ENCODE data around the gene MMP3.

The MMP3 gene

GRCh38 chr11:102802341-102802740 lies 41.1 kb downstream of the MMP3 start:
- H3K79me2 ChIP-seq (ENCODE audit: control insufficient read depth, low read length) = no peaks in the 10 kb centered on the region
- H3K4me2 ChIP-seq (ENCODE audit: low read length) = no peak overlapping the region
- H3K4me1 ChIP-seq (ENCODE audit: control insufficient read depth, low read length) = no peaks in the 10 kb centered on the region
- no peaks in the 10 kb centered on the region for H3K9me2 ChIP-seq (replicated peaks; ENCODE audit: control insufficient read depth, low read length)
- H3K9me3 ChIP-seq (ENCODE audit: control insufficient read depth, insufficient read depth, low read length) = no peaks in the 10 kb centered on the region
- H3K4me3 ChIP-seq (ENCODE audit: low read length) = no peak overlapping the region
- no peaks in the 10 kb centered on the region for H3K36me3 ChIP-seq (ENCODE audit: control insufficient read depth, low read length)
- peaks cover 7% of the 10 kb centered on the region; the same call in 1 of the 2 replicates for H3K27me3 ChIP-seq (ENCODE audit: control insufficient read depth, low read length)
- TF ChIP-seq EZH2phosphoT487 (IDR thresholded peaks at IDR 0.05; ENCODE audit: borderline replicate concordance, low read length) (no peak), CTCF (IDR thresholded peaks at IDR 0.05; ENCODE audit: low read depth, low read length, poor library complexity, severe bottlenecking) (no peak)
- H4K20me1 ChIP-seq (ENCODE audit: control insufficient read depth, insufficient read depth, low read depth, low read length) = no peaks in the 10 kb centered on the region
- H3F3A ChIP-seq (ENCODE audit: control insufficient read depth, insufficient read depth) = no peaks in the 10 kb centered on the region
- H3K27ac ChIP-seq (ENCODE audit: low read depth, low read length) = no peak overlapping the region

DNA sequence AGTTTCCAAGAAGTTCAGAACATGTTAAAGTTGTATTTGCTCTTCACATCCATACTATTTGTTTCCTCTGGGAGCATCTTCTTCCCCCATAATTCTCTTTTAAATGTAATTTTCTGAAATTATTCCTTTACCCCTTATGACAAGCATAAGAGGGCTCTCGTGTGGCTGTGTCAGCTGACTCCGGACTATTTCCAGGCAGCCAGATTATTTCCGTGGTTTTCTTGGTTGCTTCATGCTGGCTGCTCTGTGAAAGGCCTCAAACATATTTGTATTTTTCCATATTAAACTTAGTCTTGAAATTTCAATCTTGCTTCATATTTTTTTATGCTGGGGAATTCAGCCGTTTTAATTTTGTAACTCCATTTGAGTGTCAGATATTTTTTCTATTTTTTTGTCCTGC lies 42.6 kb downstream of the MMP3 start:
- peaks cover 9% of the 10 kb centered on the region; the same call in 1 of the 2 replicates for H3K27me3 ChIP-seq (ENCODE audit: control insufficient read depth, low read length)
- H3K4me2 ChIP-seq (ENCODE audit: low read length) = no peak overlapping the region
- H3K4me3 ChIP-seq (ENCODE audit: low read length) = no peak overlapping the region
- no peak overlapping the region for H3K27ac ChIP-seq (ENCODE audit: low read depth, low read length)
- no peaks in the 10 kb centered on the region for H4K20me1 ChIP-seq (ENCODE audit: control insufficient read depth, insufficient read depth, low read depth, low read length)
- H3K4me1 ChIP-seq (ENCODE audit: control insufficient read depth, low read length) = no peaks in the 10 kb centered on the region
- no peaks in the 10 kb centered on the region for H3K9me3 ChIP-seq (ENCODE audit: control insufficient read depth, insufficient read depth, low read length)
- H3K36me3 ChIP-seq (ENCODE audit: control insufficient read depth, low read length) = no peaks in the 10 kb centered on the region
- TF ChIP-seq EZH2phosphoT487 (IDR thresholded peaks at IDR 0.05; ENCODE audit: borderline replicate concordance, low read length) (no peak), CTCF (IDR thresholded peaks at IDR 0.05; ENCODE audit: low read depth, low read length, poor library complexity, severe bottlenecking) (no peak)
- no peaks in the 10 kb centered on the region for H3K9me2 ChIP-seq (replicated peaks; ENCODE audit: control insufficient read depth, low read length)
- no peaks in the 10 kb centered on the region for H3F3A ChIP-seq (ENCODE audit: control insufficient read depth, insufficient read depth)
- no peaks in the 10 kb centered on the region for H3K79me2 ChIP-seq (ENCODE audit: control insufficient read depth, low read length)

DNA sequence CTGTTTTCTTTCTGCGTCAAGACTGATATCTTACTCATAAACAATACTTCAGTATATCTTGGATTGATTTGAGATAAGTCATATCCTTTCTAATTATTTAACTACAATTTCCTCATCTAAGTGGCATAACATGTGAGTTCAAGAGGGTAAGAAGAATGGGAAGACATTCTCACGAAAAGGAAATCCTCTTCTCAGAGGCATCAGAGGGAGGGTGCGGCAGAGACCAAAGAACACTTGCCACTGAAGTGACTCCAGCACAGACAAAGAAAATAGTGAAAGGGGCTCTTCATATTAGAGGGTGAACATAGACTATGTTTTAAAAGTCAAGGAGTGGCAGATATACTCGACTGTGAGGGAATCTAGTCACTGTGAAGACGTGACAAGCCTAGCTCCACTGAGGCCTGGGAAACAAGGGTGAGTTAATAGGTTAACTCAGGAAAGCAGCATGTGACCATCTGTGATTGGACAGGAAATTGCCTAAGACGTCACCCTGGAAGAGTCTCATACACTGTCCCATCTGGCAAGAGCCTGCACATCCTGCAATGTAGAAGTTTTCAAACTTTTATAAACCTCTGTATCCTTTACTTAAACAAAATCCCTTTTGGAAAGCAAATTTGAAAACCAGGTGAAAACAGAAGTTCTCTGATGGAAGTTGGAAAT lies 43.6 kb downstream of the MMP3 start:
- Histone ChIP-seq H3K4me2 (ENCODE audit: low read length) (no peak overlapping the region), H3K79me2 (ENCODE audit: control insufficient read depth, low read length) (no peaks in the 10 kb centered on the region), H3K9me3 (ENCODE audit: control insufficient read depth, insufficient read depth, low read length) (no peaks in the 10 kb centered on the region), H4K20me1 (ENCODE audit: control insufficient read depth, insufficient read depth, low read depth, low read length) (no peaks in the 10 kb centered on the region), H3K27ac (ENCODE audit: low read depth, low read length) (no peak overlapping the region), H3K4me1 (ENCODE audit: control insufficient read depth, low read length) (no peaks in the 10 kb centered on the region), H3K9me2 (replicated peaks; ENCODE audit: control insufficient read depth, low read length) (no peaks in the 10 kb centered on the region), H3K27me3 (ENCODE audit: control insufficient read depth, low read length) (peaks cover 9% of the 10 kb centered on the region; the same call in 1 of the 2 replicates), H3K4me3 (ENCODE audit: low read length) (no peak overlapping the region), H3F3A (ENCODE audit: control insufficient read depth, insufficient read depth) (no peaks in the 10 kb centered on the region), H3K36me3 (ENCODE audit: control insufficient read depth, low read length) (no peaks in the 10 kb centered on the region)
- no peak for TF ChIP-seq EZH2phosphoT487 (IDR thresholded peaks at IDR 0.05; ENCODE audit: borderline replicate concordance, low read length)
- TF ChIP-seq CTCF (IDR thresholded peaks at IDR 0.05; ENCODE audit: low read depth, low read length, poor library complexity, severe bottlenecking) = no peak

Measured in DOHH2 (cell line).